Stimulated activated CD8-positive, alpha-beta memory T cell treated with anti-CD3 and anti-CD28 coated beads, Interleukin-12 subunit alpha, Interleukin-12 subunit beta, amount 100 ng/mL, for 4 hours (primary cell): ENCODE measurements around the gene TTC33.
"Not testable (repeated sequence)": the region's sequence is repeated elsewhere in the genome, so short reads cannot be mapped to it uniquely, and the experiment has no call there.

Experiments
- DNase-seq: peaks from one replicate; pipeline ENCODE4 v3.0.0-alpha.2; 2020; ENCODE audit warnings: low read depth

TTC33 gene

GRCh38 chr5:40716590-40716989 lies 39.2 kb downstream of the TTC33 start:
- DNase-seq, result no peak

GRCh38 chr5:40716000-40716399 lies 39.8 kb downstream of the TTC33 start:
- DNase-seq, result no peak

GRCh38 chr5:40714001-40714400 lies 41.8 kb downstream of the TTC33 start:
- DNase-seq, result no peak

- not testable (repeated sequence) for DNase-seq
Observed at GRCh38 chr5:40710575-40710974, 45.2 kb downstream of the TTC33 start.

- not testable (repeated sequence) for DNase-seq
Observed at GRCh38 chr5:40705484-40705883, 50.3 kb downstream of the TTC33 start.

- DNase-seq, result not testable (repeated sequence)
Observed at GRCh38 chr5:40702027-40702426, 53.7 kb downstream of the TTC33 start.

- no peak for DNase-seq
Observed at GRCh38 chr5:40700116-40700782, 55.5 kb downstream of the TTC33 start.

GRCh38 chr5:40694433-40694832 lies 61.3 kb downstream of the TTC33 start:
- no peak for DNase-seq

- no peak for DNase-seq
Observed at GRCh38 chr5:40691894-40692293, 63.9 kb downstream of the TTC33 start.

- DNase-seq, result no peak
Observed at GRCh38 chr5:40690267-40690666, 65.5 kb downstream of the TTC33 start.

GRCh38 chr5:40689438-40689837 lies 66.3 kb downstream of the TTC33 start:
- DNase-seq, result no peak

- DNase-seq, result no peak
Observed at GRCh38 chr5:40688996-40689395, 66.8 kb downstream of the TTC33 start.

GRCh38 chr5:40688127-40688761 lies 67.5 kb downstream of the TTC33 start:
- peak; percentile 56 for DNase-seq

GRCh38 chr5:40687321-40687720 lies 68.4 kb downstream of the TTC33 start:
- no peak for DNase-seq

- no peak for DNase-seq
Observed at GRCh38 chr5:40685976-40686486, 69.7 kb downstream of the TTC33 start.

GRCh38 chr5:40685193-40685592 lies 70.6 kb downstream of the TTC33 start:
- DNase-seq, result no peak

GRCh38 chr5:40683305-40683704 lies 72.5 kb downstream of the TTC33 start:
- DNase-seq, result no peak

- no peak for DNase-seq
Observed at GRCh38 chr5:40682154-40683017, 73.4 kb downstream of the TTC33 start.

GRCh38 chr5:40681363-40682153 lies 74.2 kb downstream of the TTC33 start:
- DNase-seq, result no peak

- no peak for DNase-seq
Observed at GRCh38 chr5:40680741-40681362, 74.9 kb downstream of the TTC33 start.

- no peak for DNase-seq
Observed at GRCh38 chr5:40679913-40680681, 75.7 kb downstream of the TTC33 start, which contains the start of gene PTGER4. Gene PTGER4 (plus strand): TSS chr5:40679915. CDS start chr5:40680994, 1,079 bp downstream.
